GM10847 (cell line): ENCODE results near the gene TMEM41A.

ENCODE experiments used
- POLR2A ChIP-seq: IDR thresholded peaks from 2 replicates; pipeline ENCODE4 v1.6.1; 2011; ENCODE audit not compliant: insufficient read length; ENCODE audit errors: extremely low read depth

Gene TMEM41A

DNA sequence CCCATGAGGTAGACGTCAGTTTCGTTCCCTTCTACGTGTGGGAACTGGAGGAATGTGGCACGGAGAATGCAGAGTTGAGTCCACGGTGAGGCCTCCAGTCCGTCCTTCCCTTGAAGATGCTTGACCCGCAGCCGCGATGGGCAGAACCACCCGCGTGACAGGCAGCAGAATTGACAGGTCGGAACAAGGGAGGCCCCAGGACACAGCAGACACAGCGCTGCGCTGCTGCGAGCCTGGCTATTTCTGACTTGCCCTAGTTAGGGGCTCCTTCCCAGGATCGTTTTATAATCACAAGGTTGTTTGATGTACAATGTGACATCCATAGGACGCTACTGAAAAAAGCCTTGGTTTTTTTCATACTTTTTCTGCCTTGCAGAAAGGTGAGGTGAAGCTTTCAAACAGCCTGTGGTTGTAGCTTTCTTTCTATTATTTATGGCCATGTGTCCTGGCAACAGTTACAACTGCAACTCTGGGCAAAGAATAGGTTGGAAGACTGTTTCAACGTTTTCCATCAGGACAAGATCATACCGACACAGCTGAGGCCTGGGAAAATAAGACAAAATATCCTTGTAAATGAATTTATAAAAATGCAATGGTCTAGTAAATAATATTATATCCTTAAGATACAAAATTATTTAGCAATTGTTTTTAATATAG, 9.6 kb upstream of the TMEM41A start:
- TF ChIP-seq POLR2A = no peak

DNA sequence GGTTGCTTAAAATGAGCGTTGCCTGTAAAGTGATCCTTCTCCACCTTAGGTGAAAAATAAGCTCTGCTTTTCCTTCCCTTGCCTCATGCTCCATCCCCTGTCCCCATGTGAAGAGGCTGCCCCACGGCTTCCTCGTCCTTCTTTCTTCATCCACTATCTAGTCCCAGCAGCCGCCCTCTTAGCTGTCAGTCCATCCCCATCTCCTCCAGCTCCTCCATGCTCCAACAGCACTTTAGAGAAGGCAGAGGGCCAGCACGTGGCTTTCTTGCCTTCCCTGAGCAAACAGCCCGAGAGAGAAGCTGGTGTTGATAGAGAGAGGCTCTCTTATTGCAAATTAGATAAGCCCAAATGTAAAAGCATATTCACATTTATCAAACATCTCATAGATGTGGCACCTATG, 9.0 kb upstream of the TMEM41A start:
- no peak for TF ChIP-seq POLR2A

DNA sequence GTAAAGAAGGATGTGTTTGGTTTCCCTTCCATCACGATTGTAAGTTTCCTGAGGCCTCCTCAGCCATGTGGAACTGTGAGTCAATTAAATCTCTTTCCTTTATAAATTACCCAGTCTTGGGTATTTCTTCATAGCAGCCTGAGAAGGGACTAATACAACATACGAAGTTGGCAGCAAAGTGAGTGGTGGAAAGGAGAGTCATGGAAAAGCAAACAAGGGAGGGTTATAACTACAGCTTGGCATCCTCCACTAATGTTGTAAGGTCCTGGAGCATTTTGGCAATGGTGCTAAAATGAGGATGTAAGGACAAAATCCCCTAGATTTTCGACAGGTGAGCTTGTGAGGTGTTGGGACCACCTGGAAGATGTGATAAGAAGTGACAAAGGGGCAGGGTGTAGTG, 5.8 kb upstream of the TMEM41A start:
- no peak for TF ChIP-seq POLR2A

DNA sequence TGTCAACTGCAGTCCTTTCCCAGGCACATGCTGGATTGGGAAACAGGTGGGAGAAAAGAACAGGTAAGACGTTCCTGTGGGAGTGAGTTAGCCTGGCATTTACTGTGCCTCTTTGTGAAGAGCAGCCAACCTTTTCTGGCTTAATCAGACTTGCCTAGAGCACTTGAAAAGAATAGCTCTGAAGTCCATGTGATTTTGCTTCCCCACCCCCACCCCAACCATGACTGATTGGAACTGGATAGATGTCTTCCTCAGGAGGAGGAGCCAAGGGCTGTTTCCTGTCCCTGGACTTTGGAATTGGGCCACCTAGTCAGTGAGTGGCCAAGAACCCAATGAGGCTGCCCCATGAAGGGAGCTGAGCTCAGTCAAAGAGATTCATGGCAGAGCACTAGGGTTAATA, 4.7 kb upstream of the TMEM41A start:
- no peak for TF ChIP-seq POLR2A

DNA sequence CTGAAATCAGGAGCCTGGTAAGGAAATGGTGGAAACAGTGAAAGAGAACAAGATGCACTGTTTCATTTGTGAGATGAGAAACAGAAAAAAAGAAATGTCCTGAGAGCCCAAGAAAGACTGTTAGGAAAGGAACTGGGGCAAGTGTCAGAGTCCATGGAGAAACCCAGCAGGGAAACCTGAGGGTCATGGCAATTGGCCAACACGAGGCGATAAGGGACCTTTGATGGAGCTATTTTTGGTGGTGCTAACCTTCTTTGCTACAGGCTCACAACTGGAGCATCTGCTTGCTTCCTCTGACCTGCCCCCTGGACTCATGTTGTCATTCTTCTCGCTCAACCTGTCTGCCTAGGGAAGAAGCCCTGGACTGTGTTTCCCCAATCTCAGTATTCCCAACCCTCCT, 4.2 kb upstream of the TMEM41A start:
- no peak for TF ChIP-seq POLR2A

DNA sequence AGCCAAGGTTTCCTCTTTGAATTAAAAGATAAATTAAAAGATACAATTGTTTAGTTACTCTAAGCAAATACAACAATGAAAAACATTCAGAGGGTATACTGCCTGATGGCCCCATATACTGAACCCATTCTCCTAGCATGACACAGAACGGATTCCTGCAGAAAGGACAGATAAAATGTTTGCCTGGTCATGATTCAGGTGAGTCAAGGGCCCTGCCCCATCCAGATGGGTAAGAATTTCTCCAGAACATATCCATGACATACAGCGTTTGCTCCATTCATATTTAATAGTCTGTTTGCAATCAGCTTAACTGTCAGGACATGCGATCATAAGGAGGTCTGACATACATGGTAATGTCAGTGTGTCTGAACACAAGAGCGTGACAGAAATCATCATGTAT, 8.6 kb downstream of the TMEM41A start:
- no peak for TF ChIP-seq POLR2A

DNA sequence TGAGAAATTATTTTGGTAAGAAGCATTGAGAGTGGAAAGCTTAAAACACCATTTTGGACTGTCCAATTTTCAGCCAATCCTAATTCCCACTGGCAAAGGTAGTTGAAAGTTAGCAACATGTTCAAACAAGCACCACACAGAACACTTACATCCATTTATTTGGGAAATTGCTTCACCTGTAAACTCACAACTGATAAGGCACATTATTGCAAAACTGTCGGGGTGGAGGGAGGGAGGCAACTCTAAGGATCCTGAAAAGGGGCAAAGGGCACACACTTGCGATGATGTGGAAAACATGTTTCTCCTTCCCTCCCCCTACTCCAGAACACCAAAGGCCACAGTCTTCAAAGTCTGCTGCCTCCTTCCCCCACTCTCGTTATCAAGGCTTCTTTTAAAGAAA, 9.4 kb downstream of the TMEM41A start:
- no peak for TF ChIP-seq POLR2A

DNA sequence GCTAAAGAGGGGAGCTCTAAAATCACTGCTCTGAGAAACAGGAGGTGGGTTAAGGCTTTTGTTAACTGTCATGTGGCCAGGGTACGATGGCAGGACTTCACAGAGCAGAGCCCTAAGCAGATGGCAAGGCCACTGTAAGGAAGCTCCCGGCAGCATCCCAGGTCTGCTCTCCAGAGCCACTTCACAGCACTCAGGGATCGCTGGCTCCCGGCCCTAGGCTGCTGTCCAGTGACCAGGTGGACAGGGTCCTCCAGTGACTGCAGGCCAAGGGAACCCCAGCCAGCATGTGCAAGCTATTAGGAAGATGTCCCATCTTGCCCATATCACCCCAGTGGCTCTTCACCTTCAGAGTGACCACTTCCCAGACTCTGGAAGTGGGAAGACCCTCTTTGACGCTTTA, 10.4 kb downstream of the TMEM41A start:
- no peak for TF ChIP-seq POLR2A

DNA sequence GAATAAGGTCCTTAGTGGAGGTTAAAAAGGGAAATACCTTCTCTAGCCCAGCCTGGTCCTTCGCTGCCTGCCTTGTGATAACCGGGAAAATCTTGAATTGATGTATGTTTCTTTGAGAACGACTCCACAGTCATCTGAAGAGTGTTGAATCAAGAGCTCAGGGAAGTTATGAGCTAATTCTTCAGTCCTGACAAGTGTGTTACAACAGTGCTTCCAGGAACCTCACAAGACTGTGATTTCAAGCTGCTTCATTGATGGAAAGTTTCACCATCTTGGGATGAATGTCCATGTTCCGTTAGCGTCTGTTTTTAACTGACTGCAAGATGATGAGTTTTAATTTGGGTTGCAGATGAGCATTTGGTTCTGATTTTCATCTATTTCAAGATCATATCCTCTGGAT, 12.4 kb downstream of the TMEM41A start:
- no peak for TF ChIP-seq POLR2A

DNA sequence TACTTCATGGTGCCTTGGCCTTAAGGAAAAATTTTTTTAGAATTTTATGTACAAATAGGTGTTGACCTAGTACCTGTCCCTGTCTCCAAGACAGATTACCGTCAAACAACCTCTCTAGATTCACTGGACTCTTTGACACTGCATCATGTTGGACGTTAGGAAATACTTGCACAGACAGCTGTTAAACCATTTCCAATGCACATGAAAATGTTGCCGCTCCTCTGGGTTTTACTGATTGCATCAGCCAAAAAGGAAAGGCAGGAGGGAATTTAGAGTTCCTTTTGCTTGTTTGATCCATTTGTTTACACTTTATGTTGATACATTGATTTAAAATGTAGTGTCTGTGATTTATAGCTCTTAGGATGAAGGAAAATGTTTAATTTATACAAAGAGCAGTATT, 14.5 kb downstream of the TMEM41A start:
- TF ChIP-seq POLR2A = no peak

DNA sequence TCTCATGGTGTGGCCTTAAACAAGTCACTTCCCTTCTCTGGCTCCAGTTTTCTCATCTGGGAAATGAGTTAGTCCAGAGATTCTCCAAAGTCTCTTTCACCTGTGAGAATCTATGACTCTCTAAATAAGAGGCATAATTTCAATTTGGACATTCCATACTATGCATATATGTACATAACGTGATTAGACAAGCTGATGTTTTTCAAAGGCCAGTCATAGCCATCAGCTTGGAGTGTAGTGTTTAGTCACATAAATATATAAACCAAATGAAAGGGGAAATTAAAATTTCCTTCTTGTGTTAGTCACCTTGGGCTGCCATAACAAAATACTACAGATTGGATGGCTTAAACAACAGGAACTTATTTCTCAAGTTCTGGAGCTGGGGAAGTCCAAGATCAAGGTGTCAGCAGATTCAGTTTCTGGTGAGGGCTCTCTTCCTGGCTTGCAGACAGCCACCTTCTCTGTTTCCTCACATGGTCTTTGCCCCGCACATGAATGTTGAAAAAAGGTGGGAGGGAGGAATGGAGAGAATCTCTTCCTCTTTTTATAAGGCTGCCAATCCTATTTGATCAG, 19.4 kb downstream of the TMEM41A start:
- TF ChIP-seq POLR2A = no peak

DNA sequence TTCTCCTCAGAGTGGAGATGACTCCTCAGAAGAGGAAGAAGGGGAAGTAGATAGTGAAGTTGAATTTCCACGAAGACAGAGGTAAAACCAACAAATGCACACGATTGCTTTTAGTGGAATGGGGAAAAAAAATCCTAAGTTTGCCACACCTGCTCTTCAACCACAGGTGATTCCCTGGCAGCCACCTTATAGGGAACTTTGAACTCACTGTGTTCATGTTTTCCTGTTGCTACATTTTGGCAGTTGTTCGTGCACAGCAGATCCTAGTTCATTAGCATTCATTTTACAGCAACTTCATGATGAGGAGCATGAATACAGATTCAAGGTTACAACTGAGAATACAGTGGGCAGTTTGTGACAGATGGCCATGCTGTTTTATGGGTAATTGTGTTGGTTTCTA, 21.5 kb downstream of the TMEM41A start:
- TF ChIP-seq POLR2A = no peak

DNA sequence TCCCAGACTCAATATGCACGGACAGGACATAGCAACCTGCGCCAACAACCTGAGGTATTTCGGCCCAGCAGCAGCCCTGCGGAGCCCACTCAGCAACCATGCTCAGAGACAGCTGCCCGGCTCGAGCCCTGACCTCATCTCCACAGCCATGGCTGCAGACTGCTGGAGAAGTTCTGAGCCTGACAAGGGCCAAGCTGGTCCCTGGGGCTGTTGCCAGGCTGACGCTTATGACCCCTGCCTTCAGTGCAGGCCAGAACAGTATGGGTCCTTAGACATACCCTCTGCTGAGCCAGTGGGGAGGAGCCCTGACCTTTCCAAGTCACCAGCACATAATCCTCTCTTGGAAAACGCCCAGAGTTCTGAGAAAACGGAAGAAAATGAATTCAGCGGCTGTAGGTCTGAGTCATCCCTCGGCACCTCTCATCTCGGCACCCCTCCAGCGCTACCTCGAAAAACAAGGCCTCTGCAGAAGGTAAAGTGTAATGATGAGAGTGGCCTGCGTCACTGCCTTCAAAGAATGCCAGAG, 25.5 kb downstream of the TMEM41A start:
- TF ChIP-seq POLR2A = no peak

DNA sequence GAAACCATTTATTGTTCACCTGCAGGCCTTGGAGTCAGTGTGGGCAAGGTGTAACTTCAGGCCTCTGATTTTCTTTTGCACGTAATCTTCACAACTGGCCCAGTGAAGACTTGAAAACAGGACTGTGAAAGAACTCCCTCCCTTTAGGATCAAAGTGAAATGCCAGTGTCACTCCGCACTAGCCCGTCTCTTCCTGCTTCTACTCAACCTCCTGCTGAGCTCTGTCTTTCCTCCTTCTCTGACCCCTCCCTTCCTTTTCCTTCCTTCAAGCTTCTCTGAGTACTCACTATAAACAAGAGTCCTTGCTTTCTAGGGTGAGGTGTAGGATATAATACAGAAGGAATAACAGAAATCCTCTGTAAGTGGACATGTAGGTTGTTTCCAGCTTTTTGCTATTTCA, 28.5 kb downstream of the TMEM41A start:
- no peak for TF ChIP-seq POLR2A

DNA sequence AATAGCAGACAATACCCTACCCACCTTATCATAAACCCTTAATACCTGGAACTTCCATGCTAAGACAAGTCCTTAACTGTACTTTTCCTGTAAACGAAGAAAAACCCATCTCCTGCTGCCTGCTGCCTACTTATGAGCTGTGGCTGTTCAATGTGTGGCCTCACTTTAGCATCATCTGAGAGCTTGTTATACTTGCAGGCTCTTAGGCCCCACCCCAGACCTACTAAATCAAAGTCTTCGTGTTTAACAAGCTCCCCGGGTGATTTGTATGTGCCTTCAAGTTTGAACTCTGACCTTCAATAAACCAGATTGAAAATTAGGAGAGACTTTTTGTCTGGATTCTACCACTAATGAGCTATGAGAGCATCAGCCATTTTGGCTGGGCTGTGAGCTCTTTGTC, 29.3 kb downstream of the TMEM41A start:
- TF ChIP-seq POLR2A = no peak

DNA sequence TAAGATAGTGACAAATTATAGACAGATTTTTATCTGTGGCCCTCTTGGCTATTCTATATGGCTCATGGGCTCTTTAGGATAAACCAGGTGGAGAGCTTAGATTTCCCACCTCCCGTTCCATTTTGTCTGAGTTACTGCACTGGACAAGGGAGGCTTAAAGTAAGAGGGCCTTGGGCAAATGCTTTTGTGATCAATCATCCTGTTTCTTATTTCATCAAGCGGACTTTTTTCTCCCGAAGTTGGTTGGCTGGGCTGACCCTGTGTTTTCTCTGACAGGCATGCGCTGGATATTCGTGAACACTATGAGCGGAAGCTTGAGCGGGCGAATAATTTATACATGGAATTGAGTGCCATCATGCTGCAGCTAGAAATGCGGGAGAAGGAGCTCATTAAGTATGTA, 33.4 kb downstream of the TMEM41A start:
- TF ChIP-seq POLR2A = no peak
